Measurements from ENCODE around the gene LRRFIP2. TPM values are rescaled to one million over a fixed set of nuclear protein-coding genes. Genes with fewer than 3 reads are reported as not detected.
A peak's percentile ranks its signal among the peaks of the same experiment; 100 is the strongest.
"Not testable (repeated sequence)": the region's sequence is repeated elsewhere in the genome, so short reads cannot be mapped to it uniquely, and the experiment has no call there.

Gene LRRFIP2
- total RNA-seq: 100 to 1,000 TPM; 102 to 134 TPM

GRCh38 chr3:37174532-37175126 is at the start of gene LRRFIP2:
Gene LRRFIP2, minus strand, starts transcription at chr3:37174582. Its CDS starts 25,599 bp downstream, at chr3:37148983.
- peaks cover 9% of the 10 kb centered on the region for H3K4me1 ChIP-seq (replicated peaks)

GRCh38 chr3:37223576-37223975 is 49.2 kb upstream of the LRRFIP2 start:
- Histone ChIP-seq H3K27me3 (replicated peaks; ENCODE audit: insufficient read depth) (no peaks in the 10 kb centered on the region), H3K27ac (no peak overlapping the region), H3K4me3 (no peak overlapping the region), H3K9me3 (no peaks in the 10 kb centered on the region), H3K36me3 (no peaks in the 10 kb centered on the region), H3K4me1 (replicated peaks) (no peaks in the 10 kb centered on the region)
- TF ChIP-seq POLR2A (IDR thresholded peaks at IDR 0.05) (no peak), CTCF (IDR thresholded peaks at IDR 0.05) (no peak), POLR2AphosphoS5 (IDR thresholded peaks at IDR 0.05) (no peak)
- WGBS: 92% methylated on average over 1 of the region's 1 CpG
- DNase-seq (ENCODE audit: low spot score): no peak
- intact Hi-C loops (cut with DNase I): no loop called here

More at GRCh38 chr3:37174532-37175126, at the start of gene LRRFIP2:
- intact Hi-C loops (cut with DNase I): no loop called here
- Histone ChIP-seq H3K27me3 (replicated peaks; ENCODE audit: insufficient read depth) (no peaks in the 10 kb centered on the region), H3K9me3 (no peaks in the 10 kb centered on the region), H3K4me3 (peak within 1 kb of the TSS; percentile 78 to 95), H3K36me3 (no peaks in the 10 kb centered on the region), H3K27ac (peak within 1 kb of the TSS; percentile 91 to 98)
- 3% methylated on average over 5 of the region's 5 CpGs for WGBS
- DNase-seq (ENCODE audit: low spot score): no peak
- no peak for TF ChIP-seq POLR2AphosphoS5 (IDR thresholded peaks at IDR 0.05)
- TF ChIP-seq CTCF (IDR thresholded peaks at IDR 0.05): no peak
- TF ChIP-seq POLR2A (IDR thresholded peaks at IDR 0.05): no peak

DNA sequence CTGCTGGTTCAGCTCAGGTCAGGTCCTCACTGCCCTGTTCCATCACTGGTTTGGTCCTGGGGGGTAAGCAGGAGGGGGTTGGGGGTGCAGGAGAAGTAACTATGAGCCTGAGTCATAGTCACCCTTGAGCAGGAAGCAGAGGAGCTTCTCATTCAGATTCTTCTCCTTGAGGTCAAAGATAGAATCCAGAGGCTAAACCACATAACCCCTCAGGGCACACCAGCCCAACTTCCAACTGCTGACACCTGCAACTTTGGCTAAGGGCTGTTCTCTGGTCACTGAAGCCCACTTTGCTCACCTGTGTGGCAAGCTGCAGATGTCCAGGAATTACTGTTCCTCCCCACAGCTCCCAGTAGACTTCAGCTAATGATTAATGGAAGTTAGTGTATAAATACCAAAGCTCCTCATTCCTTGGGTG is 48.8 kb upstream of the LRRFIP2 start:
- no peak overlapping the region for H3K27ac ChIP-seq
- TF ChIP-seq POLR2AphosphoS5 (IDR thresholded peaks at IDR 0.05): no peak
- TF ChIP-seq CTCF (IDR thresholded peaks at IDR 0.05): no peak
- TF ChIP-seq POLR2A (IDR thresholded peaks at IDR 0.05): no peak
- no peaks in the 10 kb centered on the region for H3K36me3 ChIP-seq
- no peaks in the 10 kb centered on the region for H3K9me3 ChIP-seq
- no peak overlapping the region for H3K4me3 ChIP-seq
- intact Hi-C loops (cut with DNase I): no loop called here
- no peaks in the 10 kb centered on the region for H3K27me3 ChIP-seq (replicated peaks; ENCODE audit: insufficient read depth)
- no peak for DNase-seq (ENCODE audit: low spot score)
- no peaks in the 10 kb centered on the region for H3K4me1 ChIP-seq (replicated peaks)

GRCh38 chr3:37222542-37222941 is 48.2 kb upstream of the LRRFIP2 start:
- H3K27ac ChIP-seq; H3K4me3 ChIP-seq; DNase-seq (ENCODE audit: low spot score); intact Hi-C loops (cut with DNase I); H3K4me1 ChIP-seq (replicated peaks); H3K27me3 ChIP-seq (replicated peaks; ENCODE audit: insufficient read depth); H3K9me3 ChIP-seq; H3K36me3 ChIP-seq: not testable (repeated sequence)
- 97% methylated on average over 2 of the region's 2 CpGs for WGBS

DNA sequence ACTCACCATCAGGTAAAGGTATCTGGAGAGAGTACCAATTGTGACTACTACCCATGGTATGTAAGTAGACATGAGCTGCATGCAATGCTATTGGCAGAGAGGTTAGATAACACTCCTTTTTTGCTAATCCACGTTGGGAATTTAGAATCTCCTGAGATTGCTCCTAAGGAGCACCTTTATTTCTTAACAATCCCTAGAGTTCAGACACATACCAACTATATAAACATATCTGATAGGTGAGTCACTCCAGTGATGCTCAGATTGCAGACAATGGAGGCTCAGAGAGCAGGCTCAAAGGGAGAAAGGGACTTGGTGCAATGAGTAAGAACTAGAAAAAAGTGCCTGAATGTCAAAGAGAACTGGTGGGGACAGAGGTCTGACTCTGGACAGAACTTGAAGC is 47.0 kb upstream of the LRRFIP2 start:
- H3K27me3 ChIP-seq (replicated peaks; ENCODE audit: insufficient read depth): no peaks in the 10 kb centered on the region
- no peak overlapping the region for H3K4me3 ChIP-seq
- no peak for DNase-seq (ENCODE audit: low spot score)
- no peaks in the 10 kb centered on the region for H3K36me3 ChIP-seq
- intact Hi-C loops (cut with DNase I): no loop called here
- WGBS: 36% methylated on average over 1 of the region's 1 CpG
- TF ChIP-seq POLR2A (IDR thresholded peaks at IDR 0.05): no peak
- TF ChIP-seq CTCF (IDR thresholded peaks at IDR 0.05): no peak
- no peak for TF ChIP-seq POLR2AphosphoS5 (IDR thresholded peaks at IDR 0.05)
- no peak overlapping the region for H3K27ac ChIP-seq
- no peaks in the 10 kb centered on the region for H3K4me1 ChIP-seq (replicated peaks)
- H3K9me3 ChIP-seq: no peaks in the 10 kb centered on the region
